GM18951 (cell line): Measurements from ENCODE around the gene DENND2D.

ENCODE experiments used
- POLR2A ChIP-seq: IDR thresholded peaks from 4 replicates; pipeline ENCODE4 v1.6.1; 2011; ENCODE audit warnings: mild to moderate bottlenecking; ENCODE audit not compliant: insufficient read length, insufficient read depth; ENCODE audit errors: extremely low read depth
- in situ Hi-C: fragments of 300-500 bp; cut with MboI; formaldehyde crosslinking; loops from one replicate; pipeline ENCODE4 v1.12.0; 2022; ENCODE audit warnings: low sequenced_read_pairs, mixed read lengths, inconsistent platforms; ENCODE audit not compliant: unreplicated experiment

DENND2D gene

DNA sequence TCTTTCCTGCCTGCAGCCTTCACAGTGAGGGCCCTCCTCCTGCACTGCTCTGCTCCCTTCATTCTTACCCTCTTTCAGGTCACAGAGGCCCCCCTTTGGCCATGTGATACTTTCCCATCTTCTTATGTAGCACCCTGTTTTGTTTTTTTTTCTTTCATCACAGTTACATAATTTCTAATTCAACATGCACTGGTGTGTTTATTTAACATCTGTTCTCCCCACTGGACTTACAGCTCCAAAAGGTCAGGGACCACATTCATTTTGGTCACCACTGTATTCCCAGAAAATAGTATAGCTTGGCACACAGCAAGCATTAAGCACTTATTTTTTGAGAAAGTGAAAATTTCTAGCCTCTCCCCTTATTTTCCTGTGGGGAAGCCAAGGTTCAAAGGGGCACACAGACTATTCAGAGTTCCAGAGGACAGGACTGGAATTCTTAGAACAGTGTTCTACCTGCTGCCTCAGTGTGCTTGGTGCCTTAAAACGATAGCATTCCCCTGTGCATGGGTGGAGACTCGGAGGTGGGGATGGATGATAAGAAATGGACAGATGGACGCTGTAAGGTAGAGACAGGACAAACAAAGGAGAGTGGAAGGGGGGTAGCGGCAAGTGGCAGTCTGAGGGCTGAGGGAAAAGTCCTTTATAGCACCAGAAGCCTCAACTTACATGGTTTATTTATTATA is 5.3 kb downstream of the DENND2D start:
- in situ Hi-C loops, result no loop called here
- no peak for TF ChIP-seq POLR2A

- peak; percentile 20 for TF ChIP-seq POLR2A
- in situ Hi-C loops, result no loop called here
Observed at GRCh38 chr1:111193712-111194480, 6.5 kb downstream of the DENND2D start.

GRCh38 chr1:111192658-111193519 is 7.6 kb downstream of the DENND2D start:
- in situ Hi-C loops, result no loop called here

GRCh38 chr1:111192074-111192473 is 8.4 kb downstream of the DENND2D start:
- in situ Hi-C loops, result no loop called here
- TF ChIP-seq POLR2A, result no peak

More at GRCh38 chr1:111192658-111193519, 7.6 kb downstream of the DENND2D start:
- no peak for TF ChIP-seq POLR2A

- in situ Hi-C loops, result no loop called here
Observed at GRCh38 chr1:111191496-111191895, 8.9 kb downstream of the DENND2D start.

GRCh38 chr1:111190931-111191451 is 9.5 kb downstream of the DENND2D start:
- peak; percentile 15 for TF ChIP-seq POLR2A
- in situ Hi-C loops, result no loop called here

More at GRCh38 chr1:111191496-111191895, 8.9 kb downstream of the DENND2D start:
- TF ChIP-seq POLR2A, result no peak

GRCh38 chr1:111184663-111185062 is 15.8 kb downstream of the DENND2D start:
- TF ChIP-seq POLR2A, result no peak
- in situ Hi-C loops, result no loop called here

DNA sequence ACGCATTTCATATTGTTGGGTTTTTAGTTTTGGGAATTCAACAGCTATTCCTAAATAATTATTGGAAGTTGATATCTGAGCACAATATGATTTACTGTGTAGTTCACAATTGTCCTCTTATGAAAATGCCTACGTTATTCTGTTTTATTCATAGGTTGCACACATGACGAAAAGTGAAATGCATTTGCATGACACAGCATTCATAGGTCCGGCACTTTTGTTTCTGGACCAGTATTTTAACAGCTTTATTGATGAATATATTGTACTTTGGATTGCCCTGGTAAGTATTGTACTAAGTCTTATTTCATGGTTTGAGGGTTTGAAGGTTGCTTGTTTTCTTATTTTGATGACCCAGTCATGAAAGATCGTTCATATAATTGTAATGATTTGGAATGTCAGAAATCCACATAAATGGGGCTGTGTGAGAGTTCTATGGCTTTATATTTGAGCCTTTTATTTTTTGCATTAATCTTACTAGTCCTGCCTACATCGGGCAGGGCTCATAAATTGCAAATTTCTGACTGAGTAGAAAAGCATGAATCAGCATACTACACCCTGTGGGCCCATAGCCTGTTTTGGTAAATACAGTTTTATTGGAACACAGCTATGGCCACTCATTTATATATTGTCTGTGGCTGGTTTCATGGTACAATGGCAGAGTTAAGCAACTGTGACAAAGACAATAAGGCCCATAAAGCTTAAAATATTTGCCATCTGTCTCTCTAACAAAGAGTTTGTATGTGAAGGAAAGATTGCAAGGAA is 17.0 kb downstream of the DENND2D start:
- TF ChIP-seq POLR2A, result no peak
- in situ Hi-C loops, result no loop called here

DNA sequence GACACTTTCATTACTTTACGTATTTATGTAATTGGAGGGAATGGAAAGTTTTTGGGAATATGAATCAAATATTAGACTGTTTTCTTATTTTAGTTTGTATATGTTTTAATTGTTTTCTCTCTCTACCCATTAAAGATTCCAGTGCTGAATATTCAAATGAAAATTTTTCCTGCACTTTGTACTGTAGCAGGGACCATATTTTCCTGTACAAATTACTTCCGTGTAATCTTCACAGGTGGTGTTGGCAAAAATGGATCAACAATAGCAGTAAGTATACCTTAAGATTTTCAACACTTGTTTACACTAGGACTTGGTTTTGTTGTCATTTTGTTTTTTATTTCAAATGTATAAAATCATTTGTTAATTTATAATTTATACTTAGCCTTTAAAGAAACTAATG is 18.4 kb downstream of the DENND2D start:
- in situ Hi-C loops, result no loop called here
- no peak for TF ChIP-seq POLR2A

DNA sequence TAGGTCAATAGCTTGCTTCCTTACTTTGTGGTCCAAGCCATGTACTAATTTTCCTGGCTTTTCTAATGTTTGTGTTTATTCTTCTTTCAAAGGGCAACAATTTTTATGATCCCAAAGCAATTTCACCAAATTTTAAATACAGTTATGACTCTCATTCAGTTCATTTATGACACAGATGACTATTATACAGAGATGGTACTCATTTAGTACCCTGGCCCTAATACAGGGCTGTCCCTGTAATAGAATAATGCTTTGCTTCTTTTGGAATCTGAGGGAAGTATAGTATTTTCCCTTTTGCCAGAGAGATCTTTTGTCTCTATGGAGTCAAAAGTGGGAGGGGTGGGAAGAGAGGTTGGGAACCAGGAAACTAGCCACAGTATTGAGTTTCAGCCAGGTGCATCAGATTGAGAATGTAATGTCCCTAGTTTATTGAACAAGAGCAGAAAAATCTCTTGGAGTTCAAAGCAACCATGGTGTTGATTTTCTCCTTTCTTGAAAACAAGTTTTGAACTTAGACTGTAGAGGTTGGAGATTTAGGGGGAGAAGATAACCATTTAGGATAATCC is 20.4 kb downstream of the DENND2D start:
- TF ChIP-seq POLR2A, result no peak
- in situ Hi-C loops, result no loop called here

DNA sequence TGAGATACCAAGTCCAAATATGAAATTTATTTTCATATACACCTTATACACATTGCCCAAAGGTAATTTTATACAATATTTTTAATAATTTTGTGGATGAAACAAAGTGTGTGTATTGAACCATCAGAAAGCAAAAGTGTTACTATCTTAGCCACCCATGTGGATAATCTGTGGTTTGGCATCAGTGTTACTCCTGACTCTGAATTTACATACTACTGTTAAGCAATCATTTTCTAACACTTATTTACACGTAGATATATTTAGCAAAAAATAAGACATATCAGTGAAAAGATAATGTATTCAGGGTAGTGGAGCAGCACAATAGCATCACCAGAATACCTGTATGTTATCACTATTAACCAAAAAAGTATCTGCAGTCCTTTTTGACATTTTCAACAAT is 23.8 kb downstream of the DENND2D start:
- in situ Hi-C loops, result no loop called here
- no peak for TF ChIP-seq POLR2A

- in situ Hi-C loops, result no loop called here
- no peak for TF ChIP-seq POLR2A
Observed at GRCh38 chr1:111175349-111175748, 25.1 kb downstream of the DENND2D start.
